Neuronal stem cell (in vitro differentiated cells): ENCODE measurements around the gene IL21R.

ENCODE experiments used
- DNase-seq: peaks from one replicate; pipeline ENCODE4 v3.0.0-alpha.2; 2013; ENCODE audit warnings: low spot score
- H2AFZ ChIP-seq: one replicate; pipeline ENCODE4 v1.6.1; 2013; ENCODE audit warnings: mild to moderate bottlenecking, low read length, inconsistent platforms
- H2AK5ac ChIP-seq: 2 replicates; pipeline ENCODE4 v1.6.1; 2013; ENCODE audit warnings: low read depth, mild to moderate bottlenecking, inconsistent platforms, low read length, moderate library complexity, mixed read lengths
- H2BK120ac ChIP-seq: 2 replicates; pipeline ENCODE4 v1.6.1; 2013; ENCODE audit warnings: low read depth, mild to moderate bottlenecking, inconsistent platforms, low read length, moderate library complexity, mixed read lengths
- H2BK12ac ChIP-seq: one replicate; pipeline ENCODE4 v1.6.1; 2013; ENCODE audit warnings: low read length, inconsistent platforms
- H2BK15ac ChIP-seq: 2 replicates; pipeline ENCODE4 v1.6.1; 2013; ENCODE audit warnings: mild to moderate bottlenecking, low read length, inconsistent platforms, mixed read lengths
- H2BK5ac ChIP-seq: one replicate; pipeline ENCODE4 v1.6.1; 2013; ENCODE audit warnings: inconsistent platforms, mild to moderate bottlenecking, low read length, moderate library complexity
- H3K14ac ChIP-seq: one replicate; pipeline ENCODE4 v1.6.1; 2013; ENCODE audit warnings: low read length, inconsistent platforms
- H3K18ac ChIP-seq: 2 replicates; pipeline ENCODE4 v1.6.1; 2013; ENCODE audit warnings: low read length, inconsistent platforms
- H3K23ac ChIP-seq: 2 replicates; pipeline ENCODE4 v1.6.1; 2013; ENCODE audit warnings: low read depth, mild to moderate bottlenecking, mixed read lengths, low read length, inconsistent platforms; ENCODE audit not compliant: poor library complexity
- H3K27ac ChIP-seq: replicated peaks from 3 replicates; pipeline ENCODE4 v1.5.1; 2013; ENCODE audit warnings: low read length, inconsistent platforms
- H3K27me3 ChIP-seq, 3 experiments: 2 replicates each; pipeline ENCODE4 v1.6.1; 2013; ENCODE audit warnings: low read length in 3 of 3, mild to moderate bottlenecking in 2 of 3, inconsistent platforms in 1 of 3, low read depth in 1 of 3, mixed read lengths in 1 of 3, moderate library complexity in 1 of 3; ENCODE audit not compliant: control insufficient read depth in 3 of 3, insufficient read depth in 3 of 3
- H3K36me3 ChIP-seq, 2 donors: replicated peaks in 1 of 2; 2 replicates each; pipeline ENCODE4 v1.6.1; 2013; ENCODE audit warnings: low read length in 2 of 2; ENCODE audit not compliant: control insufficient read depth in 2 of 2, insufficient read depth in 2 of 2
- H3K4ac ChIP-seq: 2 replicates; pipeline ENCODE4 v1.6.1; 2013; ENCODE audit warnings: inconsistent platforms, mild to moderate bottlenecking, low read length, moderate library complexity
- H3K4me1 ChIP-seq, 2 donors: 1 replicate in 1 of 2; 2 replicates in 1 of 2; pipeline ENCODE4 v1.6.1; 2013; ENCODE audit warnings: low read length in 2 of 2, low read depth in 1 of 2; ENCODE audit not compliant: control insufficient read depth in 2 of 2, insufficient read depth in 1 of 2
- H3K4me2 ChIP-seq: one replicate; pipeline ENCODE4 v1.6.1; 2013; ENCODE audit warnings: mild to moderate bottlenecking, low read length, inconsistent platforms; ENCODE audit not compliant: insufficient read depth, poor library complexity, severe bottlenecking
- H3K4me3 ChIP-seq, 2 donors: 2 replicates each; pipeline ENCODE4 v1.5.1; 2013; ENCODE audit warnings: low read length in 2 of 2, mild to moderate bottlenecking in 2 of 2, inconsistent platforms in 1 of 2, moderate library complexity in 1 of 2
- H3K79me1 ChIP-seq: one replicate; pipeline ENCODE4 v1.6.1; 2013; ENCODE audit warnings: low read depth, mild to moderate bottlenecking, inconsistent platforms, low read length, moderate library complexity
- H3K9ac ChIP-seq: one replicate; pipeline ENCODE4 v1.6.1; 2013; ENCODE audit warnings: mild to moderate bottlenecking, low read depth, low read length, inconsistent platforms; ENCODE audit not compliant: poor library complexity
- H3K9me3 ChIP-seq, 2 donors: replicated peaks in 1 of 2; 2 replicates each; pipeline versions ENCODE3 to v1.6.1; 2013; ENCODE audit warnings: low read length in 2 of 2, mild to moderate bottlenecking in 2 of 2, inconsistent platforms in 1 of 2, low read depth in 1 of 2, mixed read lengths in 1 of 2, moderate library complexity in 1 of 2; ENCODE audit not compliant: control insufficient read depth in 2 of 2, insufficient read depth in 1 of 2
- H4K8ac ChIP-seq: one replicate; pipeline ENCODE4 v1.6.1; 2013; ENCODE audit warnings: low read depth, mild to moderate bottlenecking, inconsistent platforms, low read length, moderate library complexity
- H4K91ac ChIP-seq: one replicate; pipeline ENCODE4 v1.6.1; 2013; ENCODE audit warnings: low read length, low read depth, mild to moderate bottlenecking, inconsistent platforms; ENCODE audit not compliant: poor library complexity
- WGBS, 2 donors: extraction: QIAGEN DNeasy Blood & Tissue Kit; methylation state at CpG; one replicate each; pipeline ENCODE4 v1.1.7; 2013; ENCODE audit warnings: missing lambda C conversion rate in 2 of 2, mixed read lengths in 1 of 2; ENCODE audit not compliant: insufficient read length in 2 of 2, insufficient replicate concordance in 1 of 2; ENCODE audit errors: extremely low coverage in 2 of 2; 5-methylcytosine and 5-hydroxymethylcytosine counted together

The IL21R gene

DNA sequence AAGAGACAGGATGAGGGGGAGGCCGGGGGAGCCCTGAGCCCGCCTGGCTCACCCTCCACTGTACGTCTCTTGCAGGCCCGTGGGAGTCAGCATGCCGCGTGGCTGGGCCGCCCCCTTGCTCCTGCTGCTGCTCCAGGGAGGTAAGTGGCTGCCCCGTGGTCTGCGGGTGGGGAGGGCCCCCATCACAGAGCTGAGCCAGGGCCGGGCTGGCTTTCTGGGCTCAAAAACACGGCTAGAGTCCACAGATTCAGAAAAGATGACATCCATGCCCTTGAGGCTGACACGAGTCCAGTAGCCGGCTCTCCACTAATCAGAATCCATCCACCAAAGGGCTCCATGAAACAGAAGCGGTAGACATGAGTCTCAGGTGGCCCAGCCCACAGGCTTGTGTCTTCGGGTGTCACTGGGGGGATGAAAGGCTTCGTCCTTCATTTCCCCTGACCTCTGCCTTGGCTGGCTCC, 28.0 kb downstream of the IL21R start:
- Histone ChIP-seq H2BK120ac (no peak overlapping the region), H3K18ac (peak overlapping the region; percentile 82), H3K14ac (no peak overlapping the region), H4K8ac (no peak overlapping the region), H2AFZ (no peak overlapping the region), H3K36me3 (no peaks in the 10 kb centered on the region), H3K4me1 (no peaks in the 10 kb centered on the region), H3K4me2 (no peak overlapping the region), H2BK5ac (no peak overlapping the region), H3K4ac (no peak overlapping the region), H3K9me3 (no peaks in the 10 kb centered on the region), H3K27ac (no peak overlapping the region), H4K91ac (no peak overlapping the region), H2BK12ac (no peak overlapping the region), H3K4me3 (no peak overlapping the region), H3K79me1 (no peaks in the 10 kb centered on the region), H3K9ac (no peak overlapping the region), H2AK5ac (no peak overlapping the region), H3K23ac (peak overlapping the region; percentile 16), H2BK15ac (no peak overlapping the region), H3K27me3 (no peaks in the 10 kb centered on the region)
- DNase-seq: no peak
- WGBS, 2 donors: no CpG with 5 or more reads among the region's 16 CpGs

DNA sequence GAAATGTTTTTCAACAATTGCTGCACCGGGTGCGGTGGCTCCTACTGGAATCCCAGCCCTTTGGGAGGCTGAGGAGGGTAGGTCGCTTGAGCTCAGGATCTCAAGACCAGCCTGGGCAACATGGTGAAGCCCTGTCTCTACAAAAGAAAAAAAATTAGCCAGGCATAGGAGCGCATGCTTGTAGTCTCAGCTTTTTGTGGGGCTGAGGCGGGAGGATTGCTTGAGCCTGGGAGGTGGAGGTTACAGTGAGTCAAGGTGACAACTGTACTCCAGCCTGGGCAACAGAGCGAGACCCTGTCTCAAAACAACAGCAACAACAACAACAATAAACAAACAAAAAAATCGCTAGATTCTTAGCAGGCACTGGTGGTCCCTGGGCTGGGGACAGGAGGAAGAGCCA, 28.5 kb downstream of the IL21R start:
- H2AFZ ChIP-seq: no peak overlapping the region
- H2AK5ac ChIP-seq: no peak overlapping the region
- H3K4ac ChIP-seq: no peak overlapping the region
- WGBS, 2 donors: no CpG with 5 or more reads among the region's 7 CpGs
- no peak overlapping the region for H2BK120ac ChIP-seq
- no peak overlapping the region for H3K27ac ChIP-seq
- H4K91ac ChIP-seq: no peak overlapping the region
- no peak overlapping the region for H3K23ac ChIP-seq
- H4K8ac ChIP-seq: no peak overlapping the region
- H3K4me1 ChIP-seq: no peaks in the 10 kb centered on the region
- no peak overlapping the region for H3K4me3 ChIP-seq
- H3K9me3 ChIP-seq: no peaks in the 10 kb centered on the region
- no peaks in the 10 kb centered on the region for H3K79me1 ChIP-seq
- no peaks in the 10 kb centered on the region for H3K27me3 ChIP-seq
- H3K4me2 ChIP-seq: no peak overlapping the region
- no peak overlapping the region for H3K14ac ChIP-seq
- DNase-seq: no peak
- no peak overlapping the region for H2BK15ac ChIP-seq
- no peak overlapping the region for H3K9ac ChIP-seq
- no peaks in the 10 kb centered on the region for H3K36me3 ChIP-seq
- H2BK5ac ChIP-seq: no peak overlapping the region
- no peak overlapping the region for H3K18ac ChIP-seq
- H2BK12ac ChIP-seq: no peak overlapping the region

DNA sequence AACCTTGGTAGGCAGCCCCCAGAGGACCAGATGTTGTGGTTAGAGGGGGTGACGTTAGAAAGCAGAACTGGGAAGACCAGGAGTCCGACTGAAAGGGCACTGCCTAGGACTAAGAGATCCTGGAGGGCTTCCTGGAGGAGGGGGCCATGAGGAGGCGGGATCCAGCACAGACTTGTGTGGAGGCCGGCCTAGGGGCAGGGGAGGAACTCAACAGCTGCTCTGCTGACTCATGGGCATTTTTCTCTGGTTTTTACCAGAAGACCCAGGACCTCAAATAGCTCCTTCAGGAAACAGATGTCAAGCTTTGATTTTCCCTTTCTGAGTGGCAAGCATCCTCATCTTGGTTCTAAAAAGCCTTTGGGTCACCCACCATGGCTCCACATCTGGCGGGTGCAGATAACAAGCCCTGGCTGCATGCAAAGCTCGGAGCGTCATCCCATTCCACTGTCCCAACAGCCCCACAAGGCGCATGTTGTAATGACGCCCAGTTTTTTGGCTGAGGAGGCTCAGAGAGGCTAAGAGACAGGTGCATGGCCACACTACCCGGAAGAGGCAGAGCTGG, 29.0 kb downstream of the IL21R start:
- no peaks in the 10 kb centered on the region for H3K79me1 ChIP-seq
- no peak overlapping the region for H2BK15ac ChIP-seq
- no peak overlapping the region for H3K4me3 ChIP-seq
- H3K4me2 ChIP-seq: no peak overlapping the region
- H3K27me3 ChIP-seq: no peaks in the 10 kb centered on the region
- no peaks in the 10 kb centered on the region for H3K36me3 ChIP-seq
- no CpG with 5 or more reads among the region's 10 CpGs for WGBS, 2 donors
- H2AK5ac ChIP-seq: no peak overlapping the region
- H2AFZ ChIP-seq: no peak overlapping the region
- H3K9ac ChIP-seq: no peak overlapping the region
- no peak overlapping the region for H2BK5ac ChIP-seq
- DNase-seq: no peak
- no peak overlapping the region for H3K23ac ChIP-seq
- H2BK12ac ChIP-seq: no peak overlapping the region
- H3K14ac ChIP-seq: no peak overlapping the region
- no peak overlapping the region for H2BK120ac ChIP-seq
- no peak overlapping the region for H4K8ac ChIP-seq
- H3K18ac ChIP-seq: no peak overlapping the region
- H3K9me3 ChIP-seq: no peaks in the 10 kb centered on the region
- H3K27ac ChIP-seq: no peak overlapping the region
- H3K4me1 ChIP-seq: no peaks in the 10 kb centered on the region
- no peak overlapping the region for H3K4ac ChIP-seq
- no peak overlapping the region for H4K91ac ChIP-seq

DNA sequence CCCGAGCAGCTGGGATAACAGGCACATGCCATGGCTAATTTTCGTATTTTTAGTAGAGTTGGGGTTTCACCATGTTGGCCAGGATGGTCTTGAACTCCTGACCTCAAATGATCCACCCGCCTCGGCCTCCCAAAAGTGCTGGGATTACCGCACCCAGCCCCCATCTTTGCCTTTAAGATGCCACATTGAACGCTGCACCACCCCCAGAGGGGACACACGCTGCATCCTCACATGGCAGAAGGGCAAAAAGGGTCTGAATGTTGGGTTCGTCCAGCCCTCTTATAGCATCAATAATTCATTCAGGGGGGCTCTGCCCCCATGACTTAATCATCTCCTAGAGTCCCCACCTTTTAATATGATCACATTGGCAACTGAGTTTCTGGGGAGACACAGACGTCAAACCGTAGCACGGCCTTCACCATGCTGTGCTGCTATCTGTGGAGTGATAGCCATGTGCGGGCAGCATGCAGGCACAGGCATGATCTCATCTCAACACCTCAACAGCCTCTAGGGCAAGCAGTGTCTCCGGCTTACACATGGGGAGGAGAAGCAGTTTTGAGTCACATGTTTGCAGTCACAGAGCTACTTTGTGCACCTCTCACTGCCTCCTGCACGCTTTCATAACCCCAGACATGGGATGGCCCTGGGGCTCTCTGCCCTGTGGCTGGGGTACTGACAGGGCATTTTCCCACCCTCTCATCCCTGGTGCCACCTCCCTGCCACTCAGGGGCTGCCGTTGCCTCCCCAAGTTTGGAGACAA, 30.0 kb downstream of the IL21R start:
- Histone ChIP-seq H3K79me1 (no peaks in the 10 kb centered on the region), H3K36me3 (no peaks in the 10 kb centered on the region), H2BK120ac (no peak overlapping the region), H2BK15ac (peak overlapping the region; percentile 23), H3K4me3 (no peak overlapping the region), H3K9ac (peak overlapping the region; percentile 54), H2AK5ac (peak overlapping the region; percentile 61), H2BK12ac (no peak overlapping the region), H4K8ac (no peak overlapping the region), H2AFZ (no peak overlapping the region), H3K4me2 (no peak overlapping the region), H4K91ac (no peak overlapping the region), H3K27ac (no peak overlapping the region), H3K4me1 (no peaks in the 10 kb centered on the region), H3K9me3 (no peaks in the 10 kb centered on the region), H2BK5ac (no peak overlapping the region), H3K27me3 (no peaks in the 10 kb centered on the region), H3K18ac (peak overlapping the region; percentile 12), H3K4ac (no peak overlapping the region), H3K23ac (no peak overlapping the region), H3K14ac (no peak overlapping the region)
- DNase-seq: no peak
- no CpG with 5 or more reads among the region's 15 CpGs for WGBS, 2 donors
